Right ventricle myocardium inferior (tissue), 1 donor: ENCODE results near the gene EPSTI1. TPM values are rescaled to one million over a fixed set of nuclear protein-coding genes. Genes with fewer than 3 reads are reported as not detected.
A peak's percentile ranks its signal among the peaks of the same experiment; 100 is the strongest.

ENCODE experiments used
- ATAC-seq: fragments of 200-7000 bp; cut with Tn5 transposase; one replicate; pipeline ENCODE4 v1.9.1; 2020; ENCODE audit warnings: mild to moderate bottlenecking, moderate library complexity
- DNase-seq: peaks from one replicate; pipeline ENCODE4 v3.0.0; 2021; ENCODE audit errors: missing footprints
- intact Hi-C: fragments of 100-400 bp; cut with DNase I; formaldehyde crosslinking; loops from one replicate; pipeline ENCODE4 v1.11.0; 2022
- total RNA-seq: library from RNA; stranded (reverse); fragmentation: NEBNext Ultra II Directional; extraction: Animal tissue kit (Norgen Biotek cat#: 25700); gene quantifications from one replicate; pipeline ENCODE4 v1.2.1, GENCODE V29; 2021
- donor health status: DM: no; HTN: yes; CAD: no; lungs with severe emphysema.

The EPSTI1 gene
- total RNA-seq, 1 donor from 2014 or later, result 3.8 TPM

GRCh38 chr13:42984026-42984425 lies 8.0 kb downstream of the EPSTI1 start:
- DNase-seq, result no peak
- intact Hi-C loops, result no loop called here
- ATAC-seq, result no peak

- ATAC-seq, result no peak
- intact Hi-C loops, result no loop called here
These were observed 10.2 kb downstream of the EPSTI1 start for GRCh38 chr13:42981853-42982252.

GRCh38 chr13:42981317-42981716 lies 10.7 kb downstream of the EPSTI1 start:
- DNase-seq (no peak), ATAC-seq (no peak)
- intact Hi-C loops, result no loop called here

More at GRCh38 chr13:42981853-42982252, 10.2 kb downstream of the EPSTI1 start:
- no peak for DNase-seq

- no peak for ATAC-seq
- no peak for DNase-seq
- intact Hi-C loops, result no loop called here
These were observed 14.8 kb downstream of the EPSTI1 start for GRCh38 chr13:42977219-42977659.

- intact Hi-C loops, result no loop called here
- ATAC-seq (no peak), DNase-seq (no peak)
These were observed 16.0 kb downstream of the EPSTI1 start for GRCh38 chr13:42976066-42976465.

GRCh38 chr13:42973581-42973980 lies 18.5 kb downstream of the EPSTI1 start:
- intact Hi-C loops, result loop anchor here (2.0 to 5.0 kb wide), 2 partner anchors 49 to 905 kb away; partner anchors contain the start of genes CCDC122, DNAJC15 and LACC1
- DNase-seq (no peak), ATAC-seq (no peak)

GRCh38 chr13:42971691-42972347 lies 20.2 kb downstream of the EPSTI1 start:
- ATAC-seq (no peak), DNase-seq (no peak)
- intact Hi-C loops, result loop anchor here (2.0 to 5.0 kb wide), 2 partner anchors 50 to 907 kb away; partner anchors contain the start of genes CCDC122, DNAJC15 and LACC1

GRCh38 chr13:42970824-42971690 lies 21.0 kb downstream of the EPSTI1 start:
- intact Hi-C loops, result loop anchor here (5.0 kb wide), 1 partner anchor 51 kb away; the partner anchor contains the start of gene DNAJC15
- ATAC-seq (peak; percentile 71), DNase-seq (no peak)

GRCh38 chr13:42969565-42970172 lies 22.4 kb downstream of the EPSTI1 start:
- intact Hi-C loops, result loop anchor here (2.0 to 10.0 kb wide), 3 partner anchors 53 to 305 kb away; partner anchors contain the start of gene DNAJC15
- peak; percentile 88 for ATAC-seq
- DNase-seq, result peak; percentile 85

GRCh38 chr13:42968906-42969305 lies 23.1 kb downstream of the EPSTI1 start:
- DNase-seq (no peak), ATAC-seq (no peak)
- intact Hi-C loops, result loop anchor here (2.0 to 10.0 kb wide), 2 partner anchors 164 to 304 kb away; no protein-coding TSS in a partner anchor

GRCh38 chr13:42967660-42968059 lies 24.4 kb downstream of the EPSTI1 start:
- ATAC-seq (peak; percentile 47), DNase-seq (no peak)
- intact Hi-C loops, result loop anchor here (2.0 to 10.0 kb wide), 2 partner anchors 165 to 303 kb away; no protein-coding TSS in a partner anchor

- DNase-seq (no peak), ATAC-seq (no peak)
- intact Hi-C loops, result loop anchor here (10.0 kb wide), 1 partner anchor 300 kb away; no protein-coding TSS in a partner anchor
These were observed 26.8 kb downstream of the EPSTI1 start for GRCh38 chr13:42965281-42965680.

GRCh38 chr13:42964761-42965161 lies 27.3 kb downstream of the EPSTI1 start:
- DNase-seq (no peak), ATAC-seq (no peak)
- intact Hi-C loops, result loop anchor here (10.0 kb wide), 1 partner anchor 300 kb away; no protein-coding TSS in a partner anchor

- ATAC-seq, result no peak
- intact Hi-C loops, result loop anchor here (10.0 kb wide), 1 partner anchor 295 kb away; no protein-coding TSS in a partner anchor
These were observed 32.4 kb downstream of the EPSTI1 start for GRCh38 chr13:42959615-42960014.

GRCh38 chr13:42957881-42958280 lies 34.2 kb downstream of the EPSTI1 start:
- ATAC-seq, result no peak
- intact Hi-C loops, result no loop called here
- DNase-seq, result no peak

More at GRCh38 chr13:42959615-42960014, 32.4 kb downstream of the EPSTI1 start:
- no peak for DNase-seq

- intact Hi-C loops, result no loop called here
- DNase-seq, result no peak
- ATAC-seq, result no peak
These were observed 41.9 kb downstream of the EPSTI1 start for GRCh38 chr13:42950181-42950580.

GRCh38 chr13:42947925-42948324 lies 44.1 kb downstream of the EPSTI1 start:
- intact Hi-C loops, result no loop called here
- no peak for DNase-seq
- ATAC-seq, result no peak

GRCh38 chr13:42946927-42947326 lies 45.1 kb downstream of the EPSTI1 start:
- ATAC-seq, result no peak
- DNase-seq, result no peak
- intact Hi-C loops, result no loop called here
